Measurements from ENCODE around the gene KLHL6.
A peak's percentile ranks its signal among the peaks of the same experiment; 100 is the strongest.

Gene KLHL6

GRCh38 chr3:183564046-183564445 is 8.5 kb upstream of the KLHL6 start:
- no peak for DNase-seq

- DNase-seq, result no peak
Observed at GRCh38 chr3:183563536-183563874, 8.0 kb upstream of the KLHL6 start.

- DNase-seq, result no peak
Observed at GRCh38 chr3:183560607-183561006, 5.1 kb upstream of the KLHL6 start.

- no peak for DNase-seq
Observed at GRCh38 chr3:183558495-183558894, 3.0 kb upstream of the KLHL6 start.

GRCh38 chr3:183556722-183557121 is 1.2 kb upstream of the KLHL6 start:
- DNase-seq, result no peak

- DNase-seq, result peak; percentile 18
Observed at GRCh38 chr3:183554377-183554776, 1.1 kb downstream of the KLHL6 start.

- peak; percentile 55 for DNase-seq
Observed at GRCh38 chr3:183553334-183554026, 2.0 kb downstream of the KLHL6 start.

GRCh38 chr3:183551930-183552329 is 3.6 kb downstream of the KLHL6 start:
- no peak for DNase-seq

- no peak for DNase-seq
Observed at GRCh38 chr3:183548262-183548769, 7.2 kb downstream of the KLHL6 start.

GRCh38 chr3:183546625-183547024 is 8.9 kb downstream of the KLHL6 start:
- no peak for DNase-seq

GRCh38 chr3:183545708-183546107 is 9.8 kb downstream of the KLHL6 start:
- DNase-seq, result peak; percentile 29

- no peak for DNase-seq
Observed at GRCh38 chr3:183542355-183542754, 13.2 kb downstream of the KLHL6 start.

- no peak for DNase-seq
Observed at GRCh38 chr3:183541738-183542137, 13.8 kb downstream of the KLHL6 start.

- no peak for DNase-seq
Observed at GRCh38 chr3:183541235-183541655, 14.3 kb downstream of the KLHL6 start.

- DNase-seq, result no peak
Observed at GRCh38 chr3:183540501-183541234, 14.8 kb downstream of the KLHL6 start.

- DNase-seq, result no peak
Observed at GRCh38 chr3:183539811-183540210, 15.7 kb downstream of the KLHL6 start.

- no peak for DNase-seq
Observed at GRCh38 chr3:183538486-183538885, 17.0 kb downstream of the KLHL6 start.

- DNase-seq, result no peak
Observed at GRCh38 chr3:183537295-183537730, 18.2 kb downstream of the KLHL6 start.

- no peak for DNase-seq
Observed at GRCh38 chr3:183536238-183536880, 19.1 kb downstream of the KLHL6 start.

- DNase-seq, result no peak
Observed at GRCh38 chr3:183534249-183534648, 21.3 kb downstream of the KLHL6 start.

- DNase-seq, result no peak
Observed at GRCh38 chr3:183533412-183534132, 21.9 kb downstream of the KLHL6 start.

- no peak for DNase-seq
Observed at GRCh38 chr3:183532620-183533411, 22.7 kb downstream of the KLHL6 start.

All from activated CD8-positive, alpha-beta memory T cell treated with anti-CD3 and anti-CD28 coated beads, Interleukin-2, amount 50 U/mL, for 48 hours (primary cell).